ENCODE data around the gene CYTIP.

DNA sequence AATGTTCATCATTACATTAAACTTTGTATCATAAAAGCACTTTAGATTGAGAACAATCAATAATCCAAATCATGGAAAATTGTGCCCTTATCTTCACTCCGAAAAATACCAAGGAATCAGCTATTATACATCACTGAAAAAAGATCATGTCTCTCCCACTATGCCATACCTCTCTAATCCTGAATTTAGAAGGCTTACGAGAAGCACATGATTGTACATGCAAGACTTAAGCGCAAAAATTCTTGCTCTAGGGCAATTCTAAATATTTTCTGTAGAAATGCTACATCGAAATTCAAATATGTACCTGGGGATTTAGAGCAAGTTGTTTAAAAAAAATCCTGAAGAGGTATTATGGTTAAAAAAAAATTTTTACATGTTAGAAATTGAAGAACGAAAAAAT, 1.3 kb downstream of the CYTIP start:
- TF ChIP-seq, protein P1, sequence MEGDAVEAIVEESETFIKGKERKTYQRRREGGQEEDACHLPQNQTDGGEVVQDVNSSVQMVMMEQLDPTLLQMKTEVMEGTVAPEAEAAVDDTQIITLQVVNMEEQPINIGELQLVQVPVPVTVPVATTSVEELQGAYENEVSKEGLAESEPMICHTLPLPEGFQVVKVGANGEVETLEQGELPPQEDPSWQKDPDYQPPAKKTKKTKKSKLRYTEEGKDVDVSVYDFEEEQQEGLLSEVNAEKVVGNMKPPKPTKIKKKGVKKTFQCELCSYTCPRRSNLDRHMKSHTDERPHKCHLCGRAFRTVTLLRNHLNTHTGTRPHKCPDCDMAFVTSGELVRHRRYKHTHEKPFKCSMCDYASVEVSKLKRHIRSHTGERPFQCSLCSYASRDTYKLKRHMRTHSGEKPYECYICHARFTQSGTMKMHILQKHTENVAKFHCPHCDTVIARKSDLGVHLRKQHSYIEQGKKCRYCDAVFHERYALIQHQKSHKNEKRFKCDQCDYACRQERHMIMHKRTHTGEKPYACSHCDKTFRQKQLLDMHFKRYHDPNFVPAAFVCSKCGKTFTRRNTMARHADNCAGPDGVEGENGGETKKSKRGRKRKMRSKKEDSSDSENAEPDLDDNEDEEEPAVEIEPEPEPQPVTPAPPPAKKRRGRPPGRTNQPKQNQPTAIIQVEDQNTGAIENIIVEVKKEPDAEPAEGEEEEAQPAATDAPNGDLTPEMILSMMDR (IDR thresholded peaks at IDR 0.05) = no peak
- TF ChIP-seq POLR2A (IDR thresholded peaks at IDR 0.05) = no peak

Measured in adrenal gland (tissue), 5 donors.